NCI-H1092 treated with DMSO at 0.1 percent for 48 hours (cell line): ENCODE data around the gene PADI3.
"Not testable (repeated sequence)": the region's sequence is repeated elsewhere in the genome, so short reads cannot be mapped to it uniquely, and the experiment has no call there.

Experiments used
- DNase-seq: peaks from one replicate; lab custom pipeline; 2025; lab: John Stamatoyannopoulos, UW

PADI3 gene

GRCh38 chr1:17241011-17241779, 7.7 kb upstream of the PADI3 start:
- DNase-seq: not testable (repeated sequence)

DNA sequence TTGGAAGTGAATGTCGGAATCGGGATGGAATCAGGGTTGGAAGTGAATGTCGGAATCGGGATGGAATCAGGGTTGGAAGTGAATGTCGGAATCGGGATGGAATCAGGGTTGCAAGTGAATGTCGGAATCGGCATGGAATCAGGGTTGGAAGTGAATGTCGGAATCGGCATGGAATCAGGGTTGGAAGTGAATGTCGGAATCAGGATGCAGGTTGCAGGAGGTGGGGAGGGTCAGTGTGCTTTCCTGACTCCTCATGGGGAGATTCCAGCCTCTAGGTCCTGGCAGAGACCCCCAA, 7.2 kb upstream of the PADI3 start:
- DNase-seq: not testable (repeated sequence)

GRCh38 chr1:17243274-17243673, 5.6 kb upstream of the PADI3 start:
- DNase-seq: no peak

DNA sequence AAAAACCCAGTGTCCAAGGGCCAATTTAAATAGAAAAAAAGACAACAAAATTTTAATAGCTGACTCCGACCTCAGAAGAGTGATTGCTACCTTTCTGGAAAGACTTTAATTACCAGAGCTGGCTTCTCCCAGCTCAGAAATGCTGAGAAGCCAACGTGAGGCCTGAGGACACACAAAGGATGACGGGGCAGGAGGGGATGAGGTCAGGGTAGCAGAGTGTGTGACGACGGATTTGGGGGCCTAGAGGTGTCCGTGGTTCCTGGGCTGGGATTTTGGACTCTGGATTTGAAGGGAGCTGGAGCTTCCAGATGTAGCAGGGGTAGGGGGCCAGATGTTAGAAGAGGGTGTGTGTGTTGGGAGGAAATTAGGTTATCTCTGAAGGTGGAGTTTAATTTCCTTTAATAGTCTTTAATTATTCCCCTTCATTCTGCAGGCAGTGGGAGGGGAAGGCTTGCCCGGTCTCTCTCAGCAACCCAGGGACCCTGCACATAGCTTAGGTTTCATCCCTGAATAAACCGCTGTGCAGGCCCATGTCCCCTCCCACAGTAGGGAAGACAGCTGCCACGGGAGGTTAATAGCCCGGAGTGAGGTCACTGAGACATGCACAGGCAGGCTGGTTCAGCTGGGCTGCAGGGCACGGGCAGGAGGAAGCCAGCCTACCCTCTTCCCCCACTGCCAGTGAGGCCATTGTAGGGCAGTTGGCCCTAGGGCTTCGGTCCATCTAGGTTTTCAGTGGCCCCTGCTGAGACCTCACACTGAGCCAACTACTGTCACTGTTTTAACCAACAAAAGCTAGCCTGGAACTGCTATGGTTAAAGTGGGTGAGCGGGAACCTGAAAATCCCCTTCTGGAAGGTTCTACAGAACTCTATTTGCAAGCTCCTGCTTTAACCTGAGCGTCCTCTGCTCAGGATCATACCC, 3.8 kb upstream of the PADI3 start:
- no peak for DNase-seq

DNA sequence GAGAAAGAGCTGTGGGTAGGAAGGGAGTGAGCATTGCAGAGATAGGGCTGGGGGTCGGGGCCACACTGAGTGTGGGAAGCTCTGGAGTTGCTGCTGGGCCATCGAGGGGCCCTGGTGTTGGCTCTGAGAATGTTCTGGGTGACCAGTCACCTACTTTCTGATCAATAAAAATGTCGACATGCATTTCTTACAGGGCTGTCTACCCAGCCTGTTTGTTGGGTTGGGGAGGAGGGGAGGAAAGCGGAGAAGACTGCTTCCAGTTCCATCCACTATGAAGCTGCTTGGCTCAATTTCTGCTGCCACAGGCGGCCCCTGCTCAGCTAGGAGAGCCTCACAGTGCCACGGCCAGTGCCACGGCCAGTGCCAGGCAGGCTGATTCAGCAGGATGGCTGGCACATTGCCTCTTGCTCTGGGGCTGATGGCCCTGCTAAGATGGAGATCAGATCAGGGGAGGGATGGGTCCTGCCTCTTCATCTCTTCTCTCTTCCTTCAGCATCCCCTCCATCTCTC, 3.0 kb upstream of the PADI3 start:
- no peak for DNase-seq

- no peak for DNase-seq
These were observed 1.9 kb upstream of the PADI3 start for GRCh38 chr1:17246971-17247370.

DNA sequence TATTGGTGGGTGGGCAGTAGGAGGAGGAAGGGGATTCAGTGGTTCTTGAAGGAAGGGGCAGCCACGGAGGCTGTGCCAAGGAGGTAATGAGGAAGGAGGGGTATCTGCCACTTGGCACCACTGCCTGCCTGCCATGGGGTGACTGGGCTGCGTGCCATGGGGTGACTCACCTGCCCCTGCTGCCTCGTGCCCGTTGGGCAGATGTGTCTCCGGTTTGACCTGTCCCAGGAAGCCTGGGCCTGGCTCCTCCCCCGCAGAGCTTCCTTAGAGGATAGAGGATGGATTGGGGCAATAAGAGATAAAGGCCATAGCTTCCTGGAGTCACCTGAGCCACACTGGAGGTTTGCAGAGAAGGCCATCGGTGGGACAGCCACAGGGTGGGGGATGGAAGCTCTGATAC, 1.7 kb downstream of the PADI3 start:
- DNase-seq: no peak

GRCh38 chr1:17251246-17251645, 2.3 kb downstream of the PADI3 start:
- DNase-seq: no peak

- no peak for DNase-seq
These were observed 2.9 kb downstream of the PADI3 start for GRCh38 chr1:17251701-17252376.

GRCh38 chr1:17255336-17255735, 6.4 kb downstream of the PADI3 start:
- DNase-seq: no peak

DNA sequence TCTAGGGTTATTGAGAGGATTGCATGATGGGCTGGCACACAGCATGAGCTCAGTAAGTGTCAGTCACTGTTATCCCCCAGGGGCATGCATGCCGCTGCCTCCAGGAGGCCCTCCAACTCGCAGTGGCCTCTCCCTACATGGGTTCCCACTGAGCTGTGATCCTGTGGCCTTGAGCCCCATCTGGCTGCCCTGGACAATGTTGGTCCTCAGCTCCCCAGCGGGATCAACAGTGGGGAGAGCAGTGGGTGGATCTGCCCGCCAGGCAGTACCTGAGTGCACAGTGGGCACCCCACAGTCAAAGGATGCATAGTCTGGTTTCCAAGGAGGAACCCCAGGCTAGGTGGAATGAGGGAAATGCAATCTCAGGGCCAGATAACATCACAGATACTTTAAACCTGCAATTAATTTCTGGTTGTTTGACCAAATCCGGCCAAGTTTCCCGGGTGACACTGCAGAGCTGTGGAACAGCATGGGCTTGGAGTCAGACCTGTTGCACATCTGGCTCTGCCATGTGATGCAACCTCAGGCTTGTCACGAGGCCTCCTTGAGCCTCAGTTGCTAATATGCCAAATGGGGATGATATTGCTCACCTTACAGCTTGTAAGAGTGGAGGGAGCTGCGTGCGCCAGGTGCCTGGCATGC, 9.3 kb downstream of the PADI3 start:
- no peak for DNase-seq

DNA sequence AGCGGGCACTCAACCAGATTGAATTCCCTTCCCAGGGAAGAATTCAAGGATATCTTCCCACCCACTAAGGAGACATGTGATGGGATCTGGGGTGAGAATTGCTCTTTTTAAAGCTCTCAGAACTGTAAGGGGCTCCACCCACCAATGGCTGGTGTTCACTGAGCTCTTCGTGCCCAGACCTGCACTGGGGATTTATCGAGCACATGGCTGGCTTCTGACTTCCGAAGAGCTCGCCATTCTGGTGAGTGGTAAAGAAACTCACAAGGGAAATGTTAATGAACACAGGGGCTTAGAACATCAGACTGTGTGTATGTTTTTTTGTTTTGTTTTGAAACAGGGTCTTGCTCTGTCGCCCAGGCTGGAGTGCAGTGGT, 9.8 kb downstream of the PADI3 start:
- no peak for DNase-seq

DNA sequence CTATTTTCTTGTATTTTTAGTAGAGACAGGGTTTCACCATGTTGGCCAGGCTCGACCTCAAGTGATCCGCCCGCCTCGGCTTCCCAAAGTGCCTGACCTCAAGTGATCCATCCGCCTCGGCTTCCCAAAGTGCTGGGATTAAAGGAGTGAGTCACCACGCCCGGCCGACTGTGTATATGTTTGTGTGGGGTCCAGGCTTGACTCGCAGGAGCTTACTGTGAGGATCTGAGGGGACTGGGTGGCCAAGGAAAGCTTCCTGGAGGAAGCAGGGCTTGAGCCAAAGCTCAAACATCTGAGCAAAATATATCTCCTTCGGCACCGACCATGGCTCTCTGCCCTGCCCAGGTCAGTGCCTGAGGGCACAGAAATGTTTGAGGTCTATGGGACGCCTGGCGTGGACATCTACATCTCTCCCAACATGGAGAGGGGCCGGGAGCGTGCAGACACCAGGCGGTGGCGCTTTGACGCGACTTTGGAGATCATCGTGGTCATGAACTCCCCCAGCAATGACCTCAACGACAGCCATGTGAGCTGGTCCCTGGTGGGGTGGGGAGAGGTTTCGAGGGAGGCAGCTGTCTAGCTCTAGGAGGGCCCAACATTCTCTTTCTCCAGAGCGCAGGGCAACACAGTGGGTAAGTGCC, 10.5 kb downstream of the PADI3 start:
- DNase-seq: no peak

GRCh38 chr1:17260264-17260663, 11.4 kb downstream of the PADI3 start:
- no peak for DNase-seq

GRCh38 chr1:17260738-17261137, 11.8 kb downstream of the PADI3 start:
- no peak for DNase-seq

GRCh38 chr1:17263936-17264335, 15.0 kb downstream of the PADI3 start:
- DNase-seq: no peak

- no peak for DNase-seq
These were observed 15.6 kb downstream of the PADI3 start for GRCh38 chr1:17264470-17264869.

DNA sequence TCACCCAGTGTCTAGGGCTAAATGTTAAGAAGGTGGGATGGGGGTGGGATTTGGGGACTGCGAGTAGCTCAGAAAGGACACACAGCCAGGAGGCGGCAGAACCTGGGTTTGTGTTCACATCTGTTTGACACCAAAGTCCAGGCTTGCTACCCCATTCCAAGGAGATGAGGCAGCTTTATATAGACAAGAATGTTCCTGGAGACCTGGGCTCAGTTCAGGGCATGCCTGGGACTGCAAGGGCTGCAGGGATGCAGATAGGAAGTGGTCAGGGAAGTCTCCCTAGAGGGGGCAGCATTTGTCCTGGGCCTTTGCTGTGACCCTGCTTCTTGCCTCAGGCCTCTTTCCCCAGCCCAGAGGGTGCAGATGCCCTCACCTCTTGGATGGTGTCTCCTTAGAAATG, 16.3 kb downstream of the PADI3 start:
- DNase-seq: no peak

- no peak for DNase-seq
These were observed 17.1 kb downstream of the PADI3 start for GRCh38 chr1:17265950-17266349.

DNA sequence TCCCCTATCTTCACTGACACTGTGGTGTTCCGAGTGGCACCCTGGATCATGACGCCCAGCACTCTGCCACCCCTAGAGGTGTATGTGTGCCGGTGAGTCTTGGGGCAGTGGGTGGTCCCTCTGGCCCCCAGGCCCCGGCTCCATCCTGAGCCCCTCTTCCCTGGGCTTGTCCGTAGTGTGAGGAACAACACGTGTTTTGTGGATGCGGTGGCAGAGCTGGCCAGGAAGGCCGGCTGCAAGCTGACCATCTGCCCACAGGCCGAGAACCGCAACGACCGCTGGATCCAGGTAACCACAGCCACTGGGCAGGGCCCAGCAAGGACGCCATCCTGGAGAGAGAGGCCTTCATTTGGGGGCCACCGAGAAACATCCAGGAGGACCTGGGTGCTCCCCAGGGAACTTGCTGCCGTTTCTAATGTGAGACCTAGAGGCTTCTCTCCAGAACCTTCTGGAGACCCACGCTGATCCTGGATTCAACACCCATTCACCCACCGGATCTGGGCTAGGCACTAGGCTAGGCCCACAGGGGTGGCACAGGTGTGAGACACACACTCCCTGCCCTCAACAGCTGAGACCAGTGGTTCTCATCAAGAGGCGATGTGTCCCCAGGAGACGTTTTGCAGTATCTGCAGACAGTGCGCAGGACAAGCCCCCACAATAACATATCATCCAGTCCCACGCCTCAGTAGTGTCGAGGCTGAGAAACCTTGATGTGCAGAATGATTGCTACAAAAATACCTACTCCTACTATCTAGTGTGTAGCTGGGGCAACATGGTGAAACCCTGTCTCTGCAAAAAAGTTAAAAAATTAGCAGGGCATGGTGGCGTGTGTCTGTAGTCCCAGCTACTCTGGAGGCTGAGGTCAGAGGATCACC, 22.2 kb downstream of the PADI3 start:
- DNase-seq: no peak

DNA sequence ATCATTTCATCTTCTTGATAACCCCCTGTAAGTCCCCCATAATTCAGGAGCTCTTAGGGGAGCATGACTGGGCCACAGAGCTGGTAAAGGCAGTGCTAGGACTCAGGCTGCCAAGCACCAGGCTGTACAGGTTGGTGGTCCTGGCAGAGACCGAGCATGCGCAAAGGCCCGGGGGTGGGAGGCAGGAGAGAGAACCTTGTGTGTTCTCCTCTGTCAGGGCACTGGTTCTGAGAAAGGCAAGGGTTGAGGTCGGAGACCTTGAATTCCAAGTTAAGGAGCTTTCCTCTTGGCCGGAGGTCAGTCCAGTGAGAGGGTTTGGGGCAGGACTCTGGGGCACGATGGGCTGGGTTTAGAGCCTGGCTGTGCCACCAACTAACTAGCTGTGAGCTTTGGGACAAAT, 23.2 kb downstream of the PADI3 start:
- no peak for DNase-seq
